HG03439 (cell line): ENCODE results near the gene THADA.

ENCODE experiments used
- ATAC-seq: cut with Tn5 transposase; IDR thresholded peaks from one replicate; pipeline ENCODE4 v1.9.1; 2021; ENCODE audit warnings: mild to moderate bottlenecking, moderate library complexity; ENCODE audit not compliant: unreplicated experiment

Gene THADA

DNA sequence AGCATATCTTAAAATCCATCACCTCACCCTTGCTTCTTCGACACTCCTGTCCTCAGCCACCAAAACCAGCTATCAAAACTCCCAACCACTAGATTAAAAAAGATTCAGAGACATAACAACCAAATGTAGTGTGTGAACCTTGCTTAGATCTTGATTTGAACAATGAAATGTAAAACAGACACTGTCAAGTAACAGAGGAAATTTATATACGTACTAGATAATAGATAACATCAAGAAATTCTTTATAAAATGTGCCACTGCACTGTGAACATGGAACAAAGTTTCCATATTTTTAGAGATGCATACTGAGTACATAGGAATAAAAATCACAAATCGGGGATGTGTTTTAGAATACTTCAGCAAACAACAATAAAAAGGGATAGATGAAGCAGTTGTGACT lies 86.0 kb downstream of the THADA start:
- no peak for ATAC-seq

DNA sequence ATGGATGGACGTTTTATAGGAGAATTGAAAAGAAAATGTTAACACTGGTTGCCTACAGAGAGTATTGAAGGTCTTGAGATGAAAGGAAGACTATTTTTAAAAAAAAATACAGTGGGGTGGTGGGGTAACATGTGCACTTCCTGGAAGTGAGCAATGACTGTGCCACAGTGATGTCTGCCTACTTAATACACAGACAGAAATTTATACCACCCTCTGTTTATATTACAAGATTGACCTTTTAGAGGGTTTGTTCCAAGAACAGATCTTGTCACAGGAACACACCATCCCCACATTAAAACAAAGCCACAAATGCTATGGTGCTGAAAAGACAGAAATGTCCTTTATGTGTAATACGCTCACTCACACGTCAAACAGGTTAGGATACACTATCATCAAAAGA lies 87.6 kb downstream of the THADA start:
- ATAC-seq: no peak

DNA sequence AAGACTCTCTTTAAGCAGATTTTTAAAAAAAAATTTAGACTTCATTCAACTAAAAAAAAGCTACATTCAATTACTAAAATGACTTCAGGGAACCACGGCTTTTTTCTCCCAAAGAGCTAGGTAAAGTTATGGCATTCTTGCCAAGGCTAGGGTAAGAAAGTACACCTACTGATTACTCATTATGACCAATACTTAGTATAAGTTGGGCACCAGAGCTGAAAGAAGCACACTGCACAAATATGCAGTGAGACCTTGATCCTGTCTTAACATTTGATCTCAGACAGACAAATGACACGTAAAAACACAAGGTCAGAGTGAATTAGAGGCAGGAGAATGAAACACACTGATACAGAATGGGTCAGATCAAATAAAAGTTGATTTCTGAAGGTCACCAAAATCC lies 88.7 kb downstream of the THADA start:
- ATAC-seq: no peak

DNA sequence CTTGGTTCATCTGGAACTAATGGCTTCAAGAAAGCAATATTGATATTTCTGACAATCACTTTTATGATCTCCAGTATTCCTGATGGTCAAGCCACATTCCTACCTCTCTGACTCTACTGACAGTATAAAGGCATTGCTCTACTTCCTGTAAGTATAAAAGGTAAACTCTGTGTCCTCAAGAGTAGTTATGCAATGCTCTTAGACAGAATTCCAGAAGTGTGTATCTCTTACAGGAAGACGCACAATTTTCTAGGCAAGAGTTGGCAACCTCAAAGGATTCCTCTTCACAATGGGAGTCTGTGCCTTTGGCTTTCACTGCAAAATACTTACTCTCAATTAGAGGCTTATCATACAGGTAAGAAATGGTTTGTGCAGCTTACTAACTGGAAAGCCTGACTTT lies 100.1 kb downstream of the THADA start:
- no peak for ATAC-seq

DNA sequence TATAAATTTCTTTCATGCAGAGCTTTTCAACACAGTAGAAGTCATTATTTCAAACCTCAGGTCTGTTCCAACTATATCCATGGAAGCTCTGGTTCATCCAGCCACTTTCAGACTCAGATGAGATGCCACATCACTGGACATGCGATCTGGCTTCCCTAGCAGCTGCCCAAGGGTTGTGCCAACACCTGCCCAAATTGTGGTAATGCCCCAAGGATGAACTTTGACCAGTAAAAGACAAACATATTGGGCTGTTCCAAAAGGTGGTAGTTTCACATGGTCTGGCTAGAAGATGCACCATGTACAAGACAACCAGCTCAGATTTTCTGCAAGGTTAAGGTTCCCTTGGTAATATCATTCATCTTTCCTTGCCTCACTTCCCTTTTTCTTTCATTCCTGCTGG lies 101.9 kb downstream of the THADA start:
- ATAC-seq: no peak

DNA sequence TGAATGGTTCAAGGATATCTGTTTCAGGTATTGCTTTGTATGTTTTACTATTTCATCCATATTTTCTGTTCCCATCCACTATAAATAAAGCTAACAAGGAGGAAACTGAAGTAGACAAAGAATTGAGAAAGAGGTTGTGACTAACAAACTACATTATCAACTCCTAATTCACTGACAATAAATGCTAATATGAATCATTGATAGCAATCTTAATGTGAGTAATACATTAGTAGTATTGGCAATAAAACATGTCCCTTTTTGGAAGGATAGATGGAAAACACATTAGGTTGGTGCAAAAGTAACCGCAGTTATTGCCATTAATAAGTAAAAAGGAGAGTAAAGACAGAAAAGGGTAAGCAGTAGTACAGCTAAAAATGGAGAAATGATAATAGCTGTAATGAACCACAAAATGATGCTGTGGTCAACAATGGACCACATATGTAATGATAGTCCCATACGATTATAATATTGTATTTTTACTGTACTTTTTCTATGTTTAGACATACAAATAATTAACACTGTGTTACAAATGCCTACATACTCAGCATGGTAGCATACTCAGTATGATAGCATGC lies 104.7 kb downstream of the THADA start:
- ATAC-seq: no peak

DNA sequence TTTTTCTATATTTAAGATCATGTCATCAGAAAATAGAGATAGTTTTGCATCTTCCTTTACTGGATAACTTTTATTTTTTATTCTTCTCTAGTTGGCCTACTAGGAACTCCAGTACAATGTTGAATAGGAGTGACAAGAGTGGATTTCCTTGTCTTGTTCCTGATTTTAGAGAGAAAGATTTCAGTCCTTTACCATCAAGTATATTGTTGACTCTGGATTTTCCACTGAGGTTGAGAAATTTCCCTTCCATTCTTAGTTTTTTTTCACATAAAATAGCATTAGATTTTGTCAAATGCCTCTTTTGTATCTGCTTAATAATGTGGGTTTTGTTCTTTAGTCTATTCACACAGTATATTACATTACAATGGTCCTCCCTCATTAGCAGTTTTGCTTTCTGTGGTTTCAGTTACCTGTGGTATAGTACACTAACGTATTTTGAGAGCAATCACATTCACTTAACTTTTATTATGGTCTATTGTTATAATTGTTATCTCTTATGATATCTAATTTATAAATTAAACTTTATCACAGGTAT lies 105.5 kb downstream of the THADA start:
- ATAC-seq: no peak

DNA sequence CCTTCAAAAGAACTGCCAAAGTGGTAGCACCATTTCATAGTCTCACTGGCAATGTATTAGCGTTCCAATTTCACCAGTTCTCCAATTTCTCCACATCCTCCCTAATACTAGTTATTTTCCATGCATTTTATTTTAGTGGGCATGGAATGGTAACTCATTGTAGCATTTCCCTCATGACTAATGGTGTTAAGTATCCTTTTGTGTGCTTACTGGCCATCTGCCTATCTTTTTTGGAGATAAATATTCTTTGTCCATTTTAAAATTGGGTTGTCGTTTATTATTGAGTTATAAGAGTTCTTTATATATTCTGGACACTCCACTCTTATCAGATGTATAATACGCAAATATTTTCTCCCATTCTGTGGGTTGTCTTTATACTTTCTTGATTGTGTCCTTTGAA lies 107.1 kb downstream of the THADA start:
- ATAC-seq: no peak

DNA sequence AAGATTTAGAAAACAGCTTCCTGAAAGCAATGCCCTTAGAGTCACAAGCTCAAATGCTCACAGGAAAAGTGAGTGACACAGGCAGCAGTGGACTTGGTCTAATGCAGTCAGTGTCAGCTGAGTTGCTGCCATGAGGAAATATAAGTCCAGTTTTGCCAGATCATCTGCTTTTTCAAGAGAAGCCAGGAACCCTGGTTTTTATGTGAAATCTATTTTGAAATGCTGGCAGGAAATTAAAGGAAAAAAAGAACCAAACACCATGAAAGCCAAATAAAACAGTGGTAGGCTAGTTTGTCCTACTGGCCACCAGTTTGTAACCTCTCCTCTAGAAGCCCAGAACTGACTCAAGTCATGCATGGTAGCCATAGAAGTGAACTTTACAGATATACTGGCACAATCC lies 109.2 kb downstream of the THADA start:
- no peak for ATAC-seq

DNA sequence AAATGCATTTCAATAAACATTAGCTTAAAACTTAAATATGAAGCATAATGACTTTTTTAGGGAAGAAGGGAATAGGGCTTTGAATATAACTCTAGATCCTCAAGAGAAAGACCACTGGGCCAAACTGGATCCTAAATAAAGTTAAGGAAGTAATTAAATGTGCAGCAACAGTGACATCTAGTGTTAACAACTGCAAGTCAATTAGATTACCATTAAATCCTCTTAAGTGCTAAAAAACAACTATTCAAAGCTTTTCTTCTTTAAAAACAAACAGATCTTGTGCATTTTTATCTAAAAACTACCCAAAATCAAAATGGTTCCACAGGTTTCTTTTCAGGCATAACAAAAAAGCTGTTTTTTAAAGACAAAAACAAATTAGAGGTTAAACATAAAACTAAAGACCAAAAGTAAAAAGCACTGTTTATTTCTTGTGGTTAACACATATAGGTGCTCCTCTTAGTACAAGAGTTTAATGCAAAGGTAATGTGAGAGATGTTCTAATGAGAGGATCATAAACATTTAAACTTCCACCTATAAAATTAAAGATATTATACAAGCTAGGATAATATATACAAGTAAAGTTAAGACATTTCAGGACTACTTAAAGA lies 111.4 kb downstream of the THADA start:
- no peak for ATAC-seq

DNA sequence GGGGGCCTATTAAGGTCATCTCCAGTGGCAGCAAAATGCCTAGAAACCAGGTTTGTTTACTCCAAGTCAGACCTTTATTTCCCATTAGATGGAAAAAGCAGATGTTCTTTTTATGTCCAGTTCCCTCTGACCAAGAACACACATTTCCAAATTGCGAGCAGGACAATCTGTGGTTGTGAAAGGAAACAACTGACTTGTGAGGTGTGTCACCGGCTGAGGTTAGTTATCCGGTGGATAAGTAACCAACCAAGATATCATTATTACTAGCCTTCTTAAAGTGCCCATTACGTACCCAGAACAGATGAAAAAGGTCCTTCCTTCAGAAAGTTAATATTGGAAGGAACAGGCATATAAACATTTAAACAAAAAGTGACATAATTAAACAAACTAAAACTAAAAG lies 112.9 kb downstream of the THADA start:
- ATAC-seq: peak; percentile 52

DNA sequence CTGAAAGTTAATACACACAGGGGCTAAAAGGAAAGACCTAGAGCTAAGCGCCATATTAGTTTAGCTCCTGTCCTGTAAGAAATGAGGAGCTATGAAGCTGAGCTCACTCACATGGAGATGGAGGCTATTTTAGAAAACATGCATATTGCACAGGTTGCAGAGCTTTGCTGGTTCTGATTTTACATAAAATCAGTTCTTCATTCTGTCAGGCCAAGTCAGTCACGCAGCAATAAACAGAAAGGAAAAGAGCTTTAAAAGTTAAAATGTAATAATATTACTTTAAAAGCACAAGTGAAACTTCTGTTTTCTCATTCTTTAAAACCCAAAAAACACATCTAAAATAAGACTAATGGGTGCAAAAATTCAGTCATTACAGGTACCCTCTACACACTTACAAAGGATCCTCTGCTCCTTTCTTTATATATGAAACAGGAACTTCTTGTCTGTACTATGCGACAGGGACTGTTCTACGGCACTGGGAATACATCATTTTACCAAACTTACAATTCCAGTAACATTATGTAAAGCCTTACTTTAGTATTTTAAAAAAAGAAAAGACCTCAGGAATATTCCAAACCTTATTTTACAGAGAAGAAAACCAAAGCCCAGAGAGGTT lies 113.8 kb downstream of the THADA start:
- no peak for ATAC-seq

DNA sequence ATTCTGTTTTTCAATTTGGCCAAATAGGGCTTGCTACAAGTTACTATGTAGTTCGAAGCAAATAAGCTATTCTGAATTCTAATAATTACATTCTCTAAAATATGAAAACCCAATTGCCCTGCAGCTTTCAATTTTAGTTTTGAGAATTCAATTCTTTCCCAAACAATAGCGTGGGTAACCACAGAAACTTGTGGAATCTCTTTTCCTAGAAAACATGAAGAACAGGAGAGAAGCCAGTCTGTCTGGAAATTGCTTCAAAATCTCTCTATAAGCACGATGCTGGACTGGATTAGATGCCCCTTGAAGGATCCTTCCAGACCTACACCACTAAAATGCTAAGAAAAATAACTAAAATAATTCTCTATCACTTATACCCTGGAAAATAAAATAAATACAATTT lies 115.0 kb downstream of the THADA start:
- no peak for ATAC-seq

DNA sequence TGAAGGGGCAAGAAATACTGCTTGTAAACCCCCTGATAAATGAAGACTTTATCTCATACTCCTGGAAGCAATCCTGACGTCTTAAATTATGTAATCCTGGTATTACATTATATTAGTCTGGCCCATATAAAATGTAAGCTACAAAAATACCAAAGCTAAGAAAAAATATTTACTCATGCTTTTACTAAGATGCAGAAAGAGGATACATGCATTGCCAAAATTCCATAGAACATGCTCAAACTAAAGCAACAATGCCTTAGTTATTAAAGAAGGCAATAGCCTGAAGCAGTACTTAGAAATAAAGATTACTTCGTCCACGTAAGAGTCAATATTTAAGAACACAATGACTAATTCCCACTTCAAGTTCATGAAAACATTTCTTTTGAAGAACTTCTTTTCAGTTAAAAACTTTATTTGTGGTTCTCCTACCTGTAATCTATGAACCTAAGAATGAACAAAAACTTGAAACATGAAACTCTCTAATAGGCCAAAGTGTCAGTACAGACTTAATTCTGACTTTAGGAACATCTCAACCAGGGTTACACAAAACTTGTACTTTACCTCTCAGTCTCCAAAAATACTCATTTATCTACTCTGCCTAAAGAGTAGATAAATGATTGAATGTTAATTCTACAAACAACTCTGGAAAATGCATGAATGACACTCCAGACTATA lies 117.3 kb downstream of the THADA start:
- no peak for ATAC-seq

DNA sequence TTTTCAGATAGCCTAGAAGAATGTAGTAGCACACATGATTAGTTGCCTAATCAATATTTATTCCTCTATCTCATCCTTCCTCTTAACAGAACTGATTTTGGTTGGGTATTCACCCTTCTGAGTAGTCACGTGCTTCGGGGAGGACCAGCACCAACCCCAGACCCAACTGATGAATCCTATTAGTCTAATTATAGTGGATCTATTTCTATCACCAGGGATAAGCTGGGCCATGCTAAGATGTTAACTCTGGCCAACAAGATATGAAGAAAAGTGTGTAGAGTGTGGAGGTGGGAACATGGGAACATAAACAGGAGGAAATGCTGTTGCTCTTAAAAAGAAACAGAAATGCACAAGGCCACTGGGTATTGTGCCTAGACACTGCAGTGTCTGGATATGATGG lies 119.9 kb downstream of the THADA start:
- ATAC-seq: no peak

DNA sequence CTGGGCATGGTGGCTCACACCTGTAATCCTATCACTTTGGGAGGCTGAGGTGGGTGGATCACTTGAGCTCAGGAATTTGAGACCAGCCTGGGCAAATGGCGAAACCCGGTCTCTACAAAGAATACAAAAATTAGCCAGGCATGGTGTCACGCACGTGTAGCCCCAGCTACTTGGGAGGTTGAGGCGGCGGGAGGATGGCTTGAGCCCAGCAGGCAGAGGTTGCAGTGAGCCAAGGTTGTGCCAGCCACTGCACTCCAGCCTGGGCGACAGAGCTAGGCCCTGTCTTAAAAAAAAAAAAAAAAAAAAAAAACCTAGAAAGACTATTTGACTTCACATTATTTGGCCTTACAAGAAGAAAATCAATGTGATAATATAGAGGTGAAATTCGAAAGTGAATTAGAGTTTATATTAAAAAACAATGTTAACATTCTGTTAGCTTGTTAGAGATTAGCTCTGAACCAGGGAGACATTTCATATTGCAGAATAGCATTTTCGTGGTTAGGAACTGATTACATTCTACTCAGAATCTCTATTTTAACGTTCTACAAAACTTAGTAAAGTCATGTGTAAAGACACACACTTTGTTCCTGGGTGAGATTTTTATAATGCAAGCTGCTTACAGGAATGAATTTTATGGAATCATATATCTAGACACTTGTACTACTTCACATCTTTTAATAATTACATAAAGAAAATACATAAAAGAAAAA lies 120.5 kb downstream of the THADA start:
- no peak for ATAC-seq

DNA sequence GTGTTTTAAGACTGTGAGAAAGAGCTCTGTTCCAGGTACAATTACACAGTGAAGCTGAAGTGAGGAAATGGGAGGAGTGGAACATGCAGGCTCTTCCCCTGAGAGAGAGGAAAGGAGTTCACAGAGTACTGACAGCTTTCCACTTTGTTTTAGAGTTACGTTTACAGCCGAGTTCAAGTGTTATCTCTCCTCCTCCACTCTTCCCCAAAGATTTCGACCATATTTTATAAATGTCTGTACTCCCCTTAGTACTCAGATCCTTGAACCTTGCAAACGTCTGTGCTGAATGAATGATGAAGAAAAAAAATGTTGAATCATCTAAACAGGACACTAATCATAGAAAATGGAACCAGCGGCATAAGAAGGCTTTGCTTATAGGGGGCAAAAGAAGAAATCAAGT lies 121.6 kb downstream of the THADA start:
- no peak for ATAC-seq

DNA sequence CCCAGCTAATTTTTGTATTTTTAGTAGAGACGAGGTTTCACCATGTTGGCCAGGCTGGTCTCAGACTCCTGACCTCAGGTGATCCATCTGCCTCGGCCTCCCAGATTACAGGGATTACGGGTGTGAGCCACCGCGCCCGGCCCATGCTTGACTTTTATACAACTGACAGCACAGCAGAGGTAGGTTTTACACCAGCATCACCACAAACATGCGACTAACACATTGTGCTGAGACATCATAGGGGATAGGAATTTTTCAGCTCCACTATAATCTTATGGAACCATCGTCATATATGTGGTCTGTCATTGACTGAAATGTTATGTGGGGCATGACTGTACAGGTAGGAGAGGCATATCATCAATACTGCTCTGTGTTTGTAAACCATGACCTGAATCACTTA lies 122.1 kb downstream of the THADA start:
- ATAC-seq: no peak

DNA sequence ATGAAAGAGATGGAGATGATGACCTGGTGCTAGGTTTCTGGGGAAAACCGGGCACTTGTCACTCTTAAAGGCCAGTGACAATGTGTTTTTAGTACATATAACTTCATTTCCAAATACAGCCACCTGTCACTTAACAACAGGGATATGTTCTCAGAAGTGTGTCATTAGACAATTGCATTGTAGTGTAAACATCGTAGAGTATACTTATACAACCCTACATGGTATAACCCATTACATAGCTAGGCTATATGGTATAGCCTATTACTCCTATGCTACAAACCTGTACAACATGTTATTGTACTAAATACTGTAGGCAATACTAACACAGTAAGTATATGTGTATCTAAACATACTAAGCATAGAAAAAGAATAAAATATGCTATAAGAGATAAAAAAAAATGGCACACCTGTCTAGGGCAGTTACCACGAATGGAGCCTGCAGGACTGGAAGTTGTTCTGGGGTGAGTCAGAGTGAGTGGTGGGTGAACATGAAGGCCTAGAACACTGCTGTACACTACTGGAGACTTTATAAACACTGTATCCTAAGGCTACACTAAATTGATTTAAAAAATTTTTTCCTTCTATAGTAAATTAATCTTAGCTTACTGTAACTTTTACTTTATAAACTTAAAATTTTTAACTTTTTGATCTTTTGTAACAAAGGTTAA lies 123.2 kb downstream of the THADA start:
- no peak for ATAC-seq

DNA sequence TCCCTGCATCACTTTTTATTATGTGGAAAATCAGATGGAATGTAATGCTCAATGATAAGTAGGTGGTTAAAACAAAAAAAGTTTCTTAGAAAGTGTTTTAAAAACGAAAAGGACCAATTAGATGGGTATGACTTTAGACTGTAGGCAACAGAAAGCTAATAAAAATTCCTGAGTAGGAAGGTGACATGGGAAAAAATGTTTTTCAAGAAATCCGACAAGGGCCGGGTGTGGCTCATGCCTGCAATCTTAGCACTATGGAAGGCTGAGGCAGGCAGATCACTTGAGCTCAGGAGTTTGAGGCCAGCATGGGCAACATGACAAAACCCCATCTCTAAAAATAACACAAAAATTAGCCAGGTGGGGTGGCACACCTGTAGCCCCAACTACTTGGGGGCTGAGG lies 126.1 kb downstream of the THADA start:
- ATAC-seq: no peak

DNA sequence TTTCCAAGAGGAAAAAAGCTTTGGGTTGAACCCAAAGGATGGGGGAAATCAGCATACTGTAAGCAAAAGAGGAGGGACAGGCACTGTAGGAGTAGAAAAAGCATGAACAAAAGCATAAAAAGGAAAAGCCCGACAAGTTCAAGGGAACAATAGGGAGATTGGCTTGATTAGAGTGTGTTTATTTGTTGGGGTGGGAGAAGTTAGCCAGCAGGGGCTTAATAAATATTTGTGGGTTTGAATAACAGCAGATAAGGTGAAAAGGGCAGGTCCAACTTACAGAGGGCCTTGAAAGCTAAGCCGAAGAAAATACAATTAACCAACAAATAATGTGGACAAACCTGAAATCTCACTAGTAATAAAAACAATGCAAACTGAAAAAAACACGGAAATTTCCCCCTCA lies 126.7 kb downstream of the THADA start:
- ATAC-seq: no peak
